ENCODE results near the gene SLC7A9. TPM values are rescaled to one million over a fixed set of nuclear protein-coding genes. Genes with fewer than 3 reads are reported as not detected.

SLC7A9 gene
- total and polyA plus RNA-seq, 7 donors, result 0.20 to 0.49 (median 0.36) TPM; not detected in 4

DNA sequence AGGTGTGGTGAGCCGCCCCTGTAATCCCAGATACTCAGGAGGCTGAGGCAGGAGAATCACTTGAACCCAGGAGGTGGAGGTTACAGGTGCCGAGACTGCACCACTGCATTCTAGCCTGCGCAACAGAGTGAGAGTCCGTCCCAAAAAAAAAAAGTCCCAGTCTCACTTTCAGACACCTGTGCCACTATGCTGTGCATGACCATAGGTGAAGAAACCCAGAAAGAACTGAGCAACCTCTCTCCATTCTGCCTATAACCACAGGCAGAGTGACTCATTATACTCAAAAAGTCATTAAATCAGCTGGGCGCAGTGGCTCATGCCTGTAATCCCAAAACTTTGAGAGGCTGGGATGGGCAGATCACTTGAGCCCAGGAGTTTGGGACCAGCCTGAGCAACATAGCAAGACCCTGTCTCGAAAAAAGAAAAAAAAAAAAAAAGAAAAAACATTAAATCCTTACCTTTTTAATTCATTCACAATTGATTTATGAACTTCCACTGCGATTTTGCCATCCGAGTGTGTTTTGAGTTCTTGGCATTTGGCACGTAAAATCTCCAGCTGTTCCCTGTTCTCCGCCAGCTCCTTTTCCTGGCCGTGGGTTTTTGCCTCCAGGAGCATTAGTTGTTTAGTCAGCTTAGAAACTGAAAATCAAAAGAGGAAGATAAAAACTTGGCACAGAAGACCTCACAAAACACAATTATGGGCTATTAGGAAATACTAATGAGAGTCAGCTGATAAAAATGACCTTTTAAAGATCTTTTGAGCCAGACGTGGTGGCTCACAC is 45.5 kb upstream of the SLC7A9 start:
- H3K36me3 ChIP-seq, result peaks cover 0 to 87% (median 21%) of the 10 kb centered on the region in 4 donors
- no peaks in the 10 kb centered on the region for H3K9me3 ChIP-seq
- DNase-seq, result no peak
- WGBS, 2 donors, result 88 to 94% methylated on average over 12 of the region's 12 CpGs
- intact Hi-C loops (cut with DNase I), result no loop called here
- no peaks in the 10 kb centered on the region for H3K4me1 ChIP-seq
- TF ChIP-seq EP300 (IDR thresholded peaks at IDR 0.05) (no peak), POLR2AphosphoS5 (IDR thresholded peaks at IDR 0.05) (no peak), POLR2A (IDR thresholded peaks at IDR 0.05) (no peak), CTCF (IDR thresholded peaks at IDR 0.05) (no peak)
- no peaks in the 10 kb centered on the region for H3K27me3 ChIP-seq
- H3K27ac ChIP-seq, result no peak overlapping the region
- no peak overlapping the region for H3K4me3 ChIP-seq

GRCh38 chr19:32911467-32911866 is 41.9 kb upstream of the SLC7A9 start:
- no peaks in the 10 kb centered on the region for H3K4me1 ChIP-seq
- no peaks in the 10 kb centered on the region for H3K9me3 ChIP-seq
- no peak overlapping the region for H3K27ac ChIP-seq
- intact Hi-C loops (cut with DNase I), result no loop called here
- peaks cover 0 to 88% (median 21%) of the 10 kb centered on the region in 4 donors for H3K36me3 ChIP-seq
- TF ChIP-seq CTCF (IDR thresholded peaks at IDR 0.05) (no peak), EP300 (IDR thresholded peaks at IDR 0.05) (no peak), POLR2A (IDR thresholded peaks at IDR 0.05) (no peak), POLR2AphosphoS5 (IDR thresholded peaks at IDR 0.05) (no peak)
- WGBS, 2 donors, result 97 to 98% methylated on average over 4 of the region's 4 CpGs
- no peaks in the 10 kb centered on the region for H3K27me3 ChIP-seq
- no peak overlapping the region for H3K4me3 ChIP-seq
- DNase-seq, result no peak

DNA sequence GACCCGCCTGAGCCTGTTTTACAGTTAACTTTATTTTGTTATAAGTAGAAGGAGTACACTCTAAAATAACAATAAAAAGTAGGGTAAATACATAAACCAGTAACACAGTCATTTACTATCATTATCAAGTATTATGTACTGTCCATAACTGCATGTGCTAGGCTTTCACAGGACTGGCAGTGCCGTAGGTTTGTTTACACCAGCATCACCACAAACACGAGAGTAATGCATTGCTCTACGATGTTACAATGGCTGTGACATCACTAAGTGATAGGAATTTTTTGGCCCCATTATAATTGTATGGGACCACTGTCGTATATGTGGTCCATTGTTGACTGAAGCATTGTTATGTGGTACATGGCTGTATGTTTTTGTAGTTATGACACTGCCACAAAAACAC is 41.3 kb upstream of the SLC7A9 start:
- H3K36me3 ChIP-seq, result peaks cover 0 to 84% (median 19%) of the 10 kb centered on the region in 4 donors
- no peak for DNase-seq
- H3K9me3 ChIP-seq, result no peaks in the 10 kb centered on the region
- no peak overlapping the region for H3K27ac ChIP-seq
- intact Hi-C loops (cut with DNase I), result no loop called here
- no peaks in the 10 kb centered on the region for H3K4me1 ChIP-seq
- no peak overlapping the region for H3K4me3 ChIP-seq
- no peaks in the 10 kb centered on the region for H3K27me3 ChIP-seq
- WGBS, 2 donors, result 73 to 89% methylated on average over 5 of the region's 5 CpGs
- TF ChIP-seq CTCF (IDR thresholded peaks at IDR 0.05) (no peak), EP300 (IDR thresholded peaks at IDR 0.05) (no peak), POLR2AphosphoS5 (IDR thresholded peaks at IDR 0.05) (no peak), POLR2A (IDR thresholded peaks at IDR 0.05) (no peak)

DNA sequence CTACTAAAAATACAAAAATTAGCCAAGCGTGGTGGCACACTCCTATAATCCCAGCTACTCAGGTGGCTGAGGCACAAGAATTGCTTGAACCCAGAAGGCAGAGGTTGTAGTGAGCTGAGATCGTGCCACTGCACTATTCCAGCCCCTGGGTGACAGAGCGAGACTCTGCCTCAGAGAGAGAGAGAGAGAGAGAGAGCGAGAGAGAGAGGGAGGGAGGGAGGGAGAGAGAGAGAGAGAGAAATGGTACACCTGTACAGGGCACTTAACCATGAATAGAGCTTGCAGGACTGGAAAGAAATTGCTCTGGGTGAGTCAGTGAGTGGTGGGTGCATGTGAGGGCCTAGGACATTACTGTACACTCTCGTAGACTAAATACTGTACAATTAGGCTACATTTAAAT is 40.5 kb upstream of the SLC7A9 start:
- 95 to 96% methylated on average over 5 of the region's 5 CpGs for WGBS, 2 donors
- H3K27me3 ChIP-seq, result no peaks in the 10 kb centered on the region
- TF ChIP-seq POLR2A (IDR thresholded peaks at IDR 0.05) (no peak), CTCF (IDR thresholded peaks at IDR 0.05) (no peak), POLR2AphosphoS5 (IDR thresholded peaks at IDR 0.05) (no peak), EP300 (IDR thresholded peaks at IDR 0.05) (no peak)
- intact Hi-C loops (cut with DNase I), result no loop called here
- peaks cover 0 to 4% (median 0%) of the 10 kb centered on the region in 4 donors for H3K9me3 ChIP-seq
- H3K36me3 ChIP-seq, result peaks cover 0 to 85% (median 19%) of the 10 kb centered on the region in 4 donors
- DNase-seq, result no peak
- H3K4me1 ChIP-seq, result no peaks in the 10 kb centered on the region
- no peak overlapping the region for H3K27ac ChIP-seq
- H3K4me3 ChIP-seq, result no peak overlapping the region

All from sigmoid colon (tissue), 7 donors.